Neural crest cell (in vitro differentiated cells): ENCODE measurements around the gene GPC4. TPM values are rescaled to one million over a fixed set of nuclear protein-coding genes. Genes with fewer than 3 reads are reported as not detected.

ENCODE experiments used
- DNase-seq: peaks from one replicate; pipeline ENCODE4 v3.0.0; 2021; ENCODE audit warnings: low read depth, mixed read lengths, low spot score
- H3K27ac Mint-ChIP-seq: one replicate; pipeline ENCODE4 v1.8.0; 2021; ENCODE audit warnings: mild to moderate bottlenecking, mixed read lengths; ENCODE audit not compliant: unreplicated experiment
- H3K27me3 Mint-ChIP-seq: 2 replicates; pipeline ENCODE4 v1.8.0; 2021; ENCODE audit warnings: low read depth, mild to moderate bottlenecking, mixed read lengths
- H3K36me3 Mint-ChIP-seq: 2 replicates; pipeline ENCODE4 v1.8.0; 2021; ENCODE audit warnings: low read depth, mild to moderate bottlenecking, mixed read lengths
- H3K4me1 Mint-ChIP-seq: 2 replicates; pipeline ENCODE4 v1.8.0; 2021; ENCODE audit warnings: mixed read lengths
- H3K4me3 Mint-ChIP-seq: one replicate; pipeline ENCODE4 v1.8.0; 2021; ENCODE audit warnings: mild to moderate bottlenecking, mixed read lengths
- H3K9me3 Mint-ChIP-seq: 2 replicates; pipeline ENCODE4 v1.8.0; 2021; ENCODE audit warnings: mixed read lengths
- CTCF ChIP-seq: fragments of 200-600 bp; sonication (generic); conservative IDR thresholded peaks from 2 replicates; pipeline ENCODE4 v1.5.0; 2021; ENCODE audit warnings: antibody characterized with exemption, mild to moderate bottlenecking
- total RNA-seq: library from RNA; stranded (reverse); gene quantifications from 2 replicates; pipeline ENCODE4 v1.2.1, GENCODE V29; 2021

Gene GPC4
- total RNA-seq, 1 donor from 2014 or later, result 22.3 TPM

GRCh38 chrX:133374874-133375387, 40.4 kb downstream of the GPC4 start:
- Mint-ChIP-seq H3K36me3 (no peaks in the 10 kb centered on the region), H3K9me3 (no peaks in the 10 kb centered on the region), H3K27me3 (no peaks in the 10 kb centered on the region), H3K27ac (no peak overlapping the region), H3K4me3 (no peak overlapping the region), H3K4me1 (peaks cover 42% of the 10 kb centered on the region)
- DNase-seq, result no peak
- no peak for TF ChIP-seq CTCF

- no peaks in the 10 kb centered on the region for H3K27me3 Mint-ChIP-seq
- no peaks in the 10 kb centered on the region for H3K9me3 Mint-ChIP-seq
- no peak overlapping the region for H3K4me3 Mint-ChIP-seq
- no peak overlapping the region for H3K27ac Mint-ChIP-seq
- H3K4me1 Mint-ChIP-seq, result peaks cover 54% of the 10 kb centered on the region
- no peak for DNase-seq
- no peak for TF ChIP-seq CTCF
- no peaks in the 10 kb centered on the region for H3K36me3 Mint-ChIP-seq
These were observed 41.8 kb downstream of the GPC4 start for GRCh38 chrX:133373386-133374079.

DNA sequence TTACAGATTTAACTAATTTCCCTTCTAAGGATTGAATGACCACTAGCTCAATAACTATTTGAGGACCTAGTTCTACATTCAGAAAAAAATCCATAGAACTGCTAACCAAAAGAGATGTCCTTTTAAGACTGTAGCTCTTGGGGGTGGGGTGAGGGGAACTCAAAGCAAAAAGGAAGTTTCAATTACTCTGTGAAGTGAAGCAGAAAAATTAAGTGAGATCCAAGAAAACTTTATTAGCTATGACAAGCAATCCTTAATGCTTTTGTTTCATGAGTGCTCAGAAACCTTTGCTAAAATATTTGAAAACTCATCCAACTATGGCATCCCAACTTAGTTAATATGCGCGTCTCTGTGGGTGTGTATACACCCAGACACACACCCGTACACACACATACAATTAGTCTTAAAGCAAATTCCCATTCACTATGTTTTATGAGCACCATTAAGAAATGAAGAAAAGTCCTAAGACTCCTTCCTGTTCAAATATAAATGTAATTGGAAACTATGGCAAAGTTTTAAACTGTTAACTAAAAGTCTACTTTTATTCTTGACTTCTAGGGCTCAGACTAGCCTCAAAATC, 44.5 kb downstream of the GPC4 start:
- H3K9me3 Mint-ChIP-seq, result no peaks in the 10 kb centered on the region
- no peak overlapping the region for H3K4me3 Mint-ChIP-seq
- H3K4me1 Mint-ChIP-seq, result peaks cover 47% of the 10 kb centered on the region
- H3K36me3 Mint-ChIP-seq, result no peaks in the 10 kb centered on the region
- no peak for DNase-seq
- no peak for TF ChIP-seq CTCF
- H3K27ac Mint-ChIP-seq, result peak overlapping the region; percentile 81
- H3K27me3 Mint-ChIP-seq, result no peaks in the 10 kb centered on the region

DNA sequence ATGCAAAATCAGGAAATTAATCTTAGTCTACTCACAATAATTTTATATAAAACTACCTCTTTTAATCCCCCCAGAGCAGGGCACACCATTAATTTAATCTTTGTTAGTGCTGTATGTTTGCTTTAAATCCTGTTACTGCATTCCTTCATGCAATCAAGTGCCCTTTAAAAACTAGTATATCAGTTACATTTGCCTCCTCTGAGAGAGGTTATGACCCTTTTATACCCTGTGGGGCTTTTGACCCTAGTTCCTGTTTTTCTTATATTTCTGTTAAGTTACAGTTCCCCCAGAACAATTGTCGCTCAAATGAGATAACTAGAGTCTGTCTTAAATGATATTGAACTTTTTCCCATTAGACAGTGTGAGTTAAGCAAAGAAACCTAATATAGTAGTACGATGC, 46.2 kb downstream of the GPC4 start:
- Mint-ChIP-seq H3K27ac (no peak overlapping the region), H3K9me3 (no peaks in the 10 kb centered on the region), H3K27me3 (no peaks in the 10 kb centered on the region), H3K4me3 (no peak overlapping the region), H3K36me3 (no peaks in the 10 kb centered on the region), H3K4me1 (peaks cover 53% of the 10 kb centered on the region)
- no peak for DNase-seq
- TF ChIP-seq CTCF, result no peak

DNA sequence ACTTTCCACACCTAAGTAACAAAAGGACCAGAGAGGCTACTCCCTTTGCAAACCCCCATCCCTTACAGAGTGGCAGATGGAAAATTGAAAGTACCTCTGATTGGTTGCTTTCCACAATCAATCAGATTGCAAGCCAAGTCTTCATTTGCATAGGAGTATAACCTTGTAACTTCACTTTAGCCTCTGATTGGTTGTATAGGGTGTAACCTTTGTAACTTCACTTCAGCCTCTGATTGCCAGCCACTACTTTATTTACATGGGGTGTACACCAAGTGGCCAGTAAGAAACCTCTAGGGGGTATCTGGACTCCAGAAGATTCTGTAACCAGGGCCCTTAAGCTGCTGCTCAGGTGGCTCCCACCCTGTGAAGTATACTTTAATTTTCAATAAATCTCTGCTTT, 48.6 kb downstream of the GPC4 start:
- Mint-ChIP-seq H3K4me1 (peaks cover 66% of the 10 kb centered on the region), H3K27me3 (no peaks in the 10 kb centered on the region), H3K36me3 (no peaks in the 10 kb centered on the region), H3K9me3 (no peaks in the 10 kb centered on the region), H3K4me3 (no peak overlapping the region), H3K27ac (no peak overlapping the region)
- no peak for DNase-seq
- TF ChIP-seq CTCF, result no peak
